MM.1S (cell line): ENCODE measurements around the gene IRS1.

Experiments used
- CTCF ChIP-seq: fragments of 300-600 bp; sonication (generic); IDR thresholded peaks from 2 replicates; pipeline ENCODE4 v1.5.1; 2016; ENCODE audit warnings: antibody characterized with exemption, low read length, mixed read lengths
- EZH2 ChIP-seq: fragments of 300-600 bp; sonication (generic); optimal IDR thresholded peaks from 2 replicates; pipeline ENCODE3; 2017; ENCODE audit warnings: low read depth, mild to moderate bottlenecking, antibody characterized with exemption, low read length, mixed read lengths
- EZH2phosphoT487 ChIP-seq: fragments of 300-600 bp; sonication (generic); IDR thresholded peaks from 2 replicates; pipeline ENCODE4 v1.6.1; 2018; ENCODE audit warnings: antibody characterized with exemption, low read length

- TF ChIP-seq CTCF (no peak), EZH2 (no peak), EZH2phosphoT487 (no peak)
Observed at GRCh38 chr2:226694586-226695284, 104.9 kb downstream of the IRS1 start.
